22Rv1 (cell line): ENCODE results near the gene LGALS4.
"Not testable (repeated sequence)": the region's sequence is repeated elsewhere in the genome, so short reads cannot be mapped to it uniquely, and the experiment has no call there.

Source experiments
- H3K27ac ChIP-seq: fragments of 450-650 bp; 2 replicates; pipeline ENCODE4 v1.5.1; 2017
- CTCF ChIP-seq: fragments of 450-650 bp; IDR thresholded peaks from 2 replicates; pipeline ENCODE4 v1.5.1; 2017; ENCODE audit warnings: mild to moderate bottlenecking
- ZFX ChIP-seq: fragments of 450-650 bp; IDR thresholded peaks from 2 replicates; pipeline ENCODE4 v1.6.1; 2017; ENCODE audit warnings: antibody characterized with exemption, borderline replicate concordance

Gene LGALS4

GRCh38 chr19:38815059-38816001 is 2.6 kb upstream of the LGALS4 start:
- peak overlapping the region; percentile 50 for H3K27ac ChIP-seq
- TF ChIP-seq CTCF (no peak), ZFX (no peak)

GRCh38 chr19:38813932-38814331 is 1.2 kb upstream of the LGALS4 start:
- peak overlapping the region; percentile 50 for H3K27ac ChIP-seq

GRCh38 chr19:38813323-38813722 is 578 bp upstream of the LGALS4 start:
- peak overlapping the region; percentile 50 for H3K27ac ChIP-seq
- TF ChIP-seq CTCF (no peak), ZFX (no peak)

- no peak for TF ChIP-seq ZFX
- peak overlapping the region; percentile 50 for H3K27ac ChIP-seq
Measured at GRCh38 chr19:38812009-38812840, 520 bp downstream of the LGALS4 start.

GRCh38 chr19:38809592-38810252 is 3.0 kb downstream of the LGALS4 start:
- no peak overlapping the region for H3K27ac ChIP-seq
- TF ChIP-seq CTCF (no peak), ZFX (no peak)

GRCh38 chr19:38808741-38809140 is 4.0 kb downstream of the LGALS4 start:
- TF ChIP-seq CTCF, result no peak
- H3K27ac ChIP-seq, result no peak overlapping the region

GRCh38 chr19:38807374-38808098 is 5.2 kb downstream of the LGALS4 start:
- H3K27ac ChIP-seq, result not testable (repeated sequence)

- TF ChIP-seq CTCF (no peak), ZFX (no peak)
Measured at GRCh38 chr19:38806371-38806770, 6.4 kb downstream of the LGALS4 start.

More at GRCh38 chr19:38806371-38806770, 6.4 kb downstream of the LGALS4 start:
- H3K27ac ChIP-seq, result no peak overlapping the region
